ENCODE results near the gene SIRPB2. TPM values are rescaled to one million over a fixed set of nuclear protein-coding genes. Genes with fewer than 3 reads are reported as not detected.

Gene SIRPB2
- total and polyA plus RNA-seq, 2 of the 8 experiments (the other 6 are each of a cell fraction or from before 2014, with no cell fraction given), result 0.28 TPM; not detected in 1

DNA sequence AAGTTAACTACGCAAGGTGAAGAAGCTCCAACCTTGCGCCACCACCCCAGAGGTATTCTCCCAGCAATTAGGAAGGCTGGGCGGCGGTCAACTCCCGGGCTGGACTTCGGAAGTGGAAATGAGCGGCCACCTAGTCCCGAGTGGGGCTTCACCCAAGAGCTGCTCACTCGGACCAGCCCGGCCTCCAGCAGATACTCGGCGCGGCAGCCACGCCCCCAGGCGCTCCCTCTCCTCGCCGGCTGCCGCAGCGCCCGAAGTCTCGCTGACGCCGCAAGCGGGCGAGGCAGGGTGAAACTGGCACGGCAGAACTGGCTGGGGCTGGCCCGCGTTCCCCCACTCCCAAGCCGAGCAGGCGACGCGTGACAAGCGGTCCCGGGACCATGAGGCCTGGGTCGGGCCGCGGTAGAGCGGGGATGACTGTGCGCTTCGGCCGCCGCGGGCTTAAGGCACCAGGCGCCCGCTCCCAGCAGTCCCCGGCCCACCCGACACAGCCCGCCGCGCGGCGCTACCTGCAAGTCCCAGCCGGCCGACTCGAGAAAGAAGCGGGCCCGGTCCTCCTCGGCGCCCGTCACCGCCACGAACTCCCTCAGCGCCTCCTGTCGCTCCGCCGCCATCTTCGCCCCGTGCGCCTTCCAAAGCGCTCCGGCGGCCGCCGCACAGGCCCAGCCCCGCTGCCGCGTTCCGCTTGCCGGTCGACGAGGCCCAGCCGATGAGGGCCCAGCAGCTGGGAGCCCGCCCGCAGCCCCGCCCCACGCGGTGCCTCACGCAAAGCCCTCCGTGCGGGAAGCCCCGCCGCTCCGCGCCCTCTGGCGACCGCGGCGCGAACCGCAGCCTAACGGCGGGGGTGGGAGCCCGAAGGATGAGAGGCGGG is 24.8 kb downstream of the SIRPB2 start, which contains the start of gene NSFL1C:
NSFL1C (minus strand) TSS at position 639 of the 871 bp plus-strand sequence; CDS start at position 614, 25 bp downstream.
- Histone ChIP-seq H3K18ac (ENCODE audit: extremely low read depth, low read length) (peak within 1 kb of the TSS; percentile 63; the same call in 1 of the 2 replicates), H3K4me2 (ENCODE audit: insufficient read depth in 1 of 2, low read depth in 2 of 2, low read length in 2 of 2) (peak within 1 kb of the TSS; percentile 69 to 96), H3K14ac (ENCODE audit: insufficient read length) (no peak within 1 kb of the TSS), H4K8ac (ENCODE audit: extremely low read depth, insufficient read depth, low read length) (peak within 1 kb of the TSS; percentile 98), H2BK15ac (ENCODE audit: low read length) (no peak within 1 kb of the TSS), H3K4me3 (ENCODE audit: extremely low read depth in 1 of 4, insufficient read depth in 2 of 4, low read depth in 3 of 4, low read length in 4 of 4) (peak within 1 kb of the TSS; percentile 76 to 96 (median 94)), H3K9ac (replicated peaks in 1 of 4; ENCODE audit: extremely low read depth in 1 of 4, low read depth in 3 of 4, low read length in 3 of 4) (peak within 1 kb of the TSS; percentile 70 to 98 (median 86)), H3K79me1 (ENCODE audit: low read depth, low read length) (peaks cover 11% of the 10 kb centered on the region), H2BK120ac (replicated peaks; ENCODE audit: low read depth, low read length) (no peak within 1 kb of the TSS), H2AK5ac (ENCODE audit: low read depth, low read length) (no peak within 1 kb of the TSS), H3K56ac (replicated peaks; ENCODE audit: insufficient read length, low read depth, low read length) (peak within 1 kb of the TSS; percentile 44), H2BK12ac (ENCODE audit: low read depth, low read length) (peak within 1 kb of the TSS; percentile 88; the same call in 1 of the 2 replicates), H3K4ac (replicated peaks; ENCODE audit: insufficient read length, low read depth, low read length) (no peak within 1 kb of the TSS), H3K27me3 (replicated peaks in 1 of 4; ENCODE audit: control insufficient read depth in 3 of 4, extremely low read depth in 1 of 4, insufficient read depth in 3 of 4, low read length in 3 of 4) (no peaks in the 10 kb centered on the region), H3K79me2 (ENCODE audit: control insufficient read depth in 1 of 2, insufficient read depth in 2 of 2, low read length in 2 of 2) (peaks cover 9 to 45% of the 10 kb centered on the region in 2 experiments; a peak in 3 of 4 replicates), H3K27ac (ENCODE audit: low read depth, low read length) (peak within 1 kb of the TSS; percentile 77), H3K23ac (ENCODE audit: insufficient read length) (no peak within 1 kb of the TSS), H4K5ac (ENCODE audit: insufficient read length, low read depth, low read length) (no peak within 1 kb of the TSS), H3K23me2 (ENCODE audit: low read depth, low read length) (peaks cover 6% of the 10 kb centered on the region), H2BK20ac (ENCODE audit: low read length) (peak within 1 kb of the TSS; percentile 97; the same call in 1 of the 2 replicates), H2BK5ac (ENCODE audit: low read depth, low read length) (peak within 1 kb of the TSS; percentile 49; the same call in 1 of the 2 replicates), H3K9me3 (ENCODE audit: insufficient read depth in 2 of 2, low read depth in 1 of 2, low read length in 1 of 2) (no peaks in the 10 kb centered on the region), H4K20me1 (replicated peaks in 1 of 2; ENCODE audit: control insufficient read depth in 1 of 2, insufficient read depth in 2 of 2, low read length in 2 of 2) (peaks cover 2 to 15% of the 10 kb centered on the region in 2 experiments), H3K4me1 (replicated peaks in 1 of 4; ENCODE audit: control insufficient read depth in 3 of 4, insufficient read depth in 4 of 4, low read length in 3 of 4) (peaks cover 3 to 14% (median 6%) of the 10 kb centered on the region in 4 experiments; a peak in 6 of 7 replicates), H4K91ac (replicated peaks; ENCODE audit: insufficient read length, low read length) (no peak within 1 kb of the TSS), H3K36me3 (ENCODE audit: control insufficient read depth in 2 of 4, insufficient read depth in 4 of 4, low read length in 3 of 4) (peaks cover 2 to 7% (median 6%) of the 10 kb centered on the region in 4 experiments; a peak in 6 of 8 replicates), H2AFZ (ENCODE audit: low read length) (peak within 1 kb of the TSS; percentile 93)
- ChIA-PET POLR2A (ENCODE audit: partially characterized antibody) (interaction anchor here (0.5 to 2.2 kb wide), 14 partner anchors 10 to 200 kb away, joined by 3 to 7 read pairs (median 4); partner anchors contain the start of genes FKBP1A and SNPH), CTCF (ENCODE audit: partially characterized antibody) (interaction anchor here (0.6 to 5.3 kb wide), 33 partner anchors 8 to 338 kb away, joined by 3 to 63 read pairs (median 5); partner anchors contain the start of genes FKBP1A and SIRPB2)
- FAIRE-seq, result no peak
- DNase-seq (ENCODE audit: low read depth in 1 of 2, low spot score in 2 of 2), result peak; percentile 88 to 99
- WGBS, 2 experiments (ENCODE audit: extremely low coverage in 1 of 2, insufficient coverage in 1 of 2, insufficient read length in 1 of 2, insufficient replicate concordance in 2 of 2, low coverage in 1 of 2, low lambda C conversion rate in 2 of 2, missing lambda C conversion rate in 1 of 2), result 2% methylated on average over 65 of the region's 104 CpGs; no CpG with 5 or more reads in 1 of the 2 experiments
- TF ChIP-seq, protein P1, sequence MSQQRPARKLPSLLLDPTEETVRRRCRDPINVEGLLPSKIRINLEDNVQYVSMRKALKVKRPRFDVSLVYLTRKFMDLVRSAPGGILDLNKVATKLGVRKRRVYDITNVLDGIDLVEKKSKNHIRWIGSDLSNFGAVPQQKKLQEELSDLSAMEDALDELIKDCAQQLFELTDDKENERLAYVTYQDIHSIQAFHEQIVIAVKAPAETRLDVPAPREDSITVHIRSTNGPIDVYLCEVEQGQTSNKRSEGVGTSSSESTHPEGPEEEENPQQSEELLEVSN (IDR thresholded peaks at IDR 0.05), result no peak
- TF ChIP-seq PHF8 (conservative IDR thresholded peaks at IDR 0.05; ENCODE audit: low read depth, low read length) (peak; percentile 90), GTF2F1 (IDR thresholded peaks at IDR 0.05; ENCODE audit: borderline replicate concordance, low read depth, low read length) (peak; percentile 59; the same call in 1 of the 2 replicates), CBX5 (IDR thresholded peaks at IDR 0.05; ENCODE audit: low read depth, low read length) (no peak), SAP30 (IDR thresholded peaks at IDR 0.05; ENCODE audit: insufficient read depth, insufficient replicate concordance, low read length) (no peak), TBP (IDR thresholded peaks at IDR 0.05; ENCODE audit: low read depth, low read length) (peak; percentile 93), ASH2L (IDR thresholded peaks at IDR 0.05; ENCODE audit: low read length) (peak; percentile 88), KDM4A (IDR thresholded peaks at IDR 0.05; ENCODE audit: low read depth, low read length, severe bottlenecking) (peak; percentile 77), KDM5A (IDR thresholded peaks at IDR 0.05; ENCODE audit: low read length) (peak; percentile 94)

All from H1 (cell line).